HL-60 (cell line): ENCODE measurements around the gene FBLN1.

Experiments
- DNase-seq, 2 experiments: peaks; one replicate each; pipeline ENCODE4 v3.0.0-alpha.2; 2010 to 2020; ENCODE audit warnings: low read depth in 1 of 2, low spot score in 1 of 2
- H3K27ac ChIP-seq: fragments of 250-450 bp; sonication (Bioruptor Pico); replicated peaks from 2 replicates; pipeline ENCODE4 v1.5.1; 2020; ENCODE audit warnings: mild to moderate bottlenecking, moderate library complexity
- H3K27me3 ChIP-seq: fragments of 250-450 bp; sonication (Bioruptor Pico); 2 replicates; pipeline ENCODE4 v1.5.1; 2021; ENCODE audit warnings: mild to moderate bottlenecking, moderate library complexity; ENCODE audit not compliant: insufficient read depth, poor library complexity, severe bottlenecking
- H3K4me3 ChIP-seq: replicated peaks from 2 replicates; pipeline ENCODE4 v1.5.1; 2011; ENCODE audit warnings: mild to moderate bottlenecking, control low read depth, low read length; ENCODE audit not compliant: insufficient read depth
- CTCF ChIP-seq: IDR thresholded peaks from one replicate; pipeline ENCODE4 v1.5.1; 2011; ENCODE audit warnings: low read length, control low read depth, inconsistent platforms; ENCODE audit not compliant: insufficient read depth
- GABPA ChIP-seq: IDR thresholded peaks from 2 replicates; pipeline ENCODE4 v1.6.1; 2012; ENCODE audit warnings: low read depth
- POLR2AphosphoS5 ChIP-seq: IDR thresholded peaks from 2 replicates; pipeline ENCODE4 v1.6.1; 2012; ENCODE audit warnings: low read depth
- REST ChIP-seq: IDR thresholded peaks from 2 replicates; pipeline ENCODE4 v1.6.1; 2012; ENCODE audit warnings: low read depth; ENCODE audit not compliant: insufficient replicate concordance
- SPI1 ChIP-seq: IDR thresholded peaks from 2 replicates; pipeline ENCODE4 v1.6.1; 2012; ENCODE audit warnings: low read depth, mild to moderate bottlenecking, borderline replicate concordance

FBLN1 gene

GRCh38 chr22:45584121-45584570 lies 81.5 kb downstream of the FBLN1 start:
- Histone ChIP-seq H3K27ac (peak overlapping the region; percentile 88), H3K27me3 (no peaks in the 10 kb centered on the region), H3K4me3 (peak overlapping the region; percentile 10)
- DNase-seq: peak; percentile 91 to 97
- TF ChIP-seq SPI1 (peak; percentile 34; the same call in 1 of the 2 replicates), POLR2AphosphoS5 (no peak; the same call in 1 of the 2 replicates), CTCF (no peak), REST (no peak), GABPA (no peak)

- Histone ChIP-seq H3K27me3 (no peaks in the 10 kb centered on the region), H3K27ac (peak overlapping the region; percentile 88), H3K4me3 (no peak overlapping the region)
- peak in 1 of 2 experiments; percentile 57 for DNase-seq
- peak; percentile 64 for TF ChIP-seq POLR2AphosphoS5
- TF ChIP-seq SPI1: no peak
Measured at GRCh38 chr22:45584621-45585436, 82.1 kb downstream of the FBLN1 start.

- H3K27ac ChIP-seq: peak overlapping the region; percentile 88
- TF ChIP-seq CTCF (no peak), POLR2AphosphoS5 (no peak), REST (no peak), SPI1 (no peak), GABPA (no peak)
- H3K4me3 ChIP-seq: no peak overlapping the region
- no peaks in the 10 kb centered on the region for H3K27me3 ChIP-seq
- DNase-seq: no peak
Measured at GRCh38 chr22:45585437-45585755, 82.7 kb downstream of the FBLN1 start.

GRCh38 chr22:45585946-45586540 lies 83.4 kb downstream of the FBLN1 start:
- Histone ChIP-seq H3K4me3 (no peak overlapping the region), H3K27ac (peak overlapping the region; percentile 88), H3K27me3 (no peaks in the 10 kb centered on the region)
- TF ChIP-seq GABPA: no peak
- TF ChIP-seq REST: no peak
- TF ChIP-seq CTCF: no peak
- TF ChIP-seq SPI1: no peak
- no peak for TF ChIP-seq POLR2AphosphoS5
- DNase-seq: no peak
